Right ventricle myocardium inferior (tissue), 1 donor: ENCODE measurements around the gene LY6G5C. TPM values are rescaled to one million over a fixed set of nuclear protein-coding genes. Genes with fewer than 3 reads are reported as not detected.

ENCODE experiments used
- ATAC-seq: fragments of 200-7000 bp; cut with Tn5 transposase; one replicate; pipeline ENCODE4 v1.9.1; 2020; ENCODE audit warnings: mild to moderate bottlenecking, moderate library complexity
- DNase-seq: peaks from one replicate; pipeline ENCODE4 v3.0.0; 2021; ENCODE audit errors: missing footprints
- intact Hi-C: fragments of 100-400 bp; cut with DNase I; formaldehyde crosslinking; loops from one replicate; pipeline ENCODE4 v1.11.0; 2022
- microRNA-seq: library from miRNA; unstranded; fragments of <30 nt; microRNA quantifications from one replicate; pipeline ENCODE4 v1.2.0, GENCODE V29; 2020
- total RNA-seq: library from RNA; stranded (reverse); fragmentation: NEBNext Ultra II Directional; extraction: Animal tissue kit (Norgen Biotek cat#: 25700); gene quantifications from one replicate; pipeline ENCODE4 v1.2.1, GENCODE V29; 2021
- donor health status: DM: no; HTN: yes; CAD: no; lungs with severe emphysema.

Gene LY6G5C
- total RNA-seq, 1 donor from 2014 or later, result 1.5 TPM

DNA sequence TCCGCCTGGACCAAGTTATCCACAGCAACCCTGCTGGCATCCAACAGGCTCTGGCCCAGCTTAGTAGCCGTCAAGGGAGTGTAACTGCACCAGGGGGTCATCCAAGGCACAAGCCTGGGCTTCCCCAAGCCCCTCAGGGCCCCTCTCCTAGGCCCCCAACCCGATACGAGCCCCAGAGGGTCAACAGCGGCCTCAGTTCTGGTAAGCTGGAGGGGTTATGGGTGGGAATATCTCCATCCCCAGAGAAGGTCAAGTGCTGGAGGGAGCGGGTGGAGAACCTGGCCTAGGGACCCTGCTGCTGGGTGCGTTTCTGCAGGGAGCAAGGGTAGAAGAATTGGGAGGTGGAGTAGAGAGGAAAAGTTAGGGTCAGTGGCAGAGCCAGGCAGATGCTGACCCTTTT, 47.4 kb downstream of the LY6G5C start:
- intact Hi-C loops, result no loop called here
- DNase-seq, result no peak
- ATAC-seq, result no peak

DNA sequence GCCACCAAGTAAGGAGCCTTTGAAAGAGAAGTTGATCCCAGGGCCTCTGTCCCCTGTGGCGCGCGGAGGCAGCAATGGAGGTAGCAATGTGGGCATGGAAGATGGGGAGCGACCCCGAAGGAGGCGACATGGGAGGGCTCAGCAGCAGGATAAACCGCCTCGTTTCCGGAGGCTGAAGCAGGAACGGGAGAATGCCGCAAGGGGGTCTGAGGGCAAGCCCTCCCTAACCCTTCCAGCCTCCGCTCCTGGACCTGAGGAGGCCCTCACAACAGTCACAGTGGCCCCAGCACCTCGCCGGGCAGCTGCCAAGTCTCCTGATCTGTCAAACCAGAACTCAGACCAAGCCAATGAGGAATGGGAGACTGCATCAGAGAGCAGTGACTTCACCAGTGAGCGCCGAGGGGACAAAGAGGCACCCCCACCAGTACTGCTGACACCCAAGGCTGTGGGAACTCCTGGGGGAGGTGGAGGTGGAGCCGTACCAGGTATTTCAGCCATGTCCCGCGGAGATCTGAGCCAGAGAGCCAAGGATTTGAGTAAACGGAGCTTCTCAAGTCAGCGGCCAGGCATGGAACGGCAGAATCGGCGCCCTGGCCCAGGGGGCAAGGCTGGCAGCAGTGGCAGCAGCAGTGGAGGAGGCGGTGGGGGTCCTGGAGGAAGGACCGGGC, 48.5 kb downstream of the LY6G5C start:
- ATAC-seq, result no peak
- intact Hi-C loops, result no loop called here
- DNase-seq, result no peak

DNA sequence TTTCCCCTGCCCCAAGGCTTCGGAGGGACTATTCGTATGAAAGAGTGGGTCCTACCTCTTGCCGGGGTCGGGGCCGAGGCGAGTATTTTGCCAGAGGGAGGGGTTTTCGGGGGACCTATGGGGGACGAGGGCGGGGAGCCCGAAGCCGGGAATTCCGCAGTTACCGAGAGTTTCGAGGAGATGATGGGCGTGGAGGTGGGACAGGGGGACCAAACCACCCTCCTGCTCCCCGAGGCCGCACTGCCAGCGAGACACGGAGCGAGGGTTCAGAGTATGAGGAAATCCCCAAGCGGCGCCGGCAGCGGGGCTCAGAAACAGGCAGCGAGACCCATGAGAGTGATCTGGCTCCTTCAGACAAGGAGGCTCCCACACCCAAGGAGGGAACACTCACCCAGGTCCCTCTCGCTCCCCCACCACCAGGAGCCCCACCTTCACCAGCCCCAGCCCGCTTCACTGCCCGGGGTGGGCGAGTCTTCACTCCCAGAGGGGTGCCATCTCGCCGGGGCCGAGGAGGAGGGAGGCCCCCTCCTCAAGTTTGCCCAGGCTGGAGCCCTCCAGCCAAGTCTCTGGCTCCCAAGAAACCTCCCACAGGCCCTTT, 49.1 kb downstream of the LY6G5C start:
- DNase-seq (no peak), ATAC-seq (no peak)
- intact Hi-C loops, result no loop called here

DNA sequence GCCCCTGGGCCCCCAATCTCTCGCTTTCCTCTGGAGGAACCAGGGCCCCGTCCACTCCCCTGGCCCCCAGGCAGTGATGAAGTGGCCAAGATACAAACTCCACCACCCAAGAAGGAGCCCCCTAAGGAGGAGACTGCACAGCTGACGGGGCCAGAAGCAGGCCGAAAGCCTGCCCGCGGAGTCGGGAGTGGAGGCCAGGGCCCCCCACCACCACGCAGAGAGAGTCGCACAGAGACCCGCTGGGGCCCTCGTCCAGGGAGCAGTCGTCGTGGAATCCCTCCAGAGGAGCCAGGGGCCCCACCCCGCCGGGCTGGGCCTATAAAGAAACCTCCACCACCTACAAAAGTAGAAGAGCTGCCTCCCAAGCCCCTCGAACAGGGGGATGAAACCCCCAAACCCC, 49.7 kb downstream of the LY6G5C start:
- no peak for ATAC-seq
- intact Hi-C loops, result no loop called here

DNA sequence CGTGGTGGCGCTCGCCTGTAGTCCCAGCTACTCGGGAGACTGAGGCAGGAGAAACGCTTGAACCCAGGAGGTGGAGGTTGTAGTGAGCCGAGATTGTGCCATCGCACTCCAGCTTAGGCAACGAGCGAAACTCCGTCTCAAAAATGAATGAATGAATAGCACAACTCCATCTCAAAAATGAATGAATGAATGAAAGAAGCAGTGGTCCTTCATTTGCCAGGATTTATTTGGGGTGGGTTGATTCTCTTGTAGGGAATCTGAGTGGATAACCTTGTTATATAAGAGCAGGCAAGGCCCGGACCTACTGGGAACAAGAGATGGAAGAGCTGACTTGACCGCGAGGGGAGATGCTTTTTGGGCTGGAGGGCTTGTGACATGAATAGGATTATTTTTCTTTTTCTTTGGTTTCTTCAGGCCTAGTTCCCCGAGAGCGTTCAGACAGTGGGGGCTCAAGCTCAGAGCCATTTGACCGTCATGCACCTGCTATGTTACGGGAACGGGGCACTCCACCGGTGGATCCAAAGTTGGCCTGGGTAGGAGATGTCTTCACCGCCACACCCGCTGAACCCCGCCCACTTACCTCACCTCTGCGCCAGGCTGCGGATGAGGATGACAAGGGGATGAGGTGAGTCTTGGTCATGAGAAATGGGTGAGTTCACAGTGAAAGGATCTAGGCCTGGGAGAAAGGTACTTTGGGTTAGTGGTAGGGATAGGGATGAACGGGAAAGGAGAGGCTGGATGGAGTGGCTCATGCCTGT, 50.5 kb downstream of the LY6G5C start:
- intact Hi-C loops, result no loop called here
- no peak for ATAC-seq
- DNase-seq, result no peak

More for the DNA sequence above, 49.7 kb downstream of the LY6G5C start:
- no peak for DNase-seq

DNA sequence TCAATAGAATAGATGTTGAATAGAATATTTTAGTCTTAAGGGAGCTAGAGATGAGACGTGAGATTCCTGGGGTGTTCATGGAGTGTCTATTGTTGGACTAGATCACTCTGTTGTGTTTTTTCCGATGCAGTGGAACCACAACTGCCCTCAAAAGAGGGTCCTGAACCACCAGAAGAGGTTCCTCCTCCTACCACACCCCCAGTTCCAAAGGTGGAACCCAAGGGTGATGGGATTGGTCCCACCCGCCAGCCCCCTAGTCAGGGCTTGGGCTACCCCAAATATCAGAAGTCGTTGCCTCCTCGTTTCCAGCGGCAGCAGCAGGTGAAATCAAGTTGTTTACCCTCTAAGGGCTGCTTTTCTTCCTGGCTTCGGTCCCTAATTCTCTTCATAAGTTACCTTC, 51.9 kb downstream of the LY6G5C start:
- intact Hi-C loops, result no loop called here
- ATAC-seq (no peak), DNase-seq (no peak)

DNA sequence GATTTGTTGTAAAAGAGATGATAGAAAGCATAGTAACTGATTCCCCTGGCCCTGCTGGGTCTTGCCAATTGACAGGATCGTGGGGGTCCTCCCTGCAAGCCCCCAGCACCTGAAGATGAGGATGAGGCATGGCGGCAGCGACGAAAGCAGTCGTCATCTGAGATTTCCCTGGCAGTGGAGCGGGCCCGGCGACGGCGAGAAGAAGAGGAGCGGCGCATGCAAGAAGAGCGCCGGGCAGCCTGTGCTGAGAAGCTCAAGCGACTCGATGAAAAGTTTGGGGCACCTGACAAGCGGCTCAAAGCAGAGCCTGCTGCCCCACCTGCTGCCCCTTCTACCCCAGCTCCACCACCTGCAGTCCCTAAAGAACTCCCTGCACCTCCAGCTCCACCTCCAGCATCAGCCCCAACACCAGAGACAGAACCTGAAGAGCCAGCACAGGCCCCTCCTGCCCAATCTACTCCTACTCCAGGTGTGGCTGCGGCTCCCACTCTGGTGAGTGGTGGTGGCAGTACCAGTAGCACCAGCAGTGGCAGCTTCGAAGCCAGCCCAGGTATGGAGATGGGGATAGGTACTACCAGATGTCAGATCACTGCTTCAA, 53.1 kb downstream of the LY6G5C start:
- intact Hi-C loops, result no loop called here
- DNase-seq (no peak), ATAC-seq (no peak)

DNA sequence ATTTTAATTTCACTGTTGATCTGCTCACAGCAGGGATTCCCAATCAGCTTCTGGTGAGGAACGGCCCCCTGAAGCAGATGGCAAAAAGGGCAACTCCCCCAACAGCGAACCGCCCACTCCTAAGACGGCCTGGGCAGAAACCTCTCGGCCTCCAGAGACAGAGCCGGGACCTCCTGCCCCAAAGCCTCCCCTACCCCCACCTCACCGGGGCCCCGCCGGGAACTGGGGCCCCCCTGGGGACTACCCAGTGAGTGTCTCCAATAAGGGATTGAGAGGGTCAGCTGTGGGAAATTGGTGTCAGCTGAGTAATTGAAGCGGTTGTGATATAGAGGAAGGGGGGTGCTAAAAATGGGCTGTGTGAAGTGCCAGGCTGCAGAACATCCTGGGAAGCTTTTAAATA, 53.9 kb downstream of the LY6G5C start:
- intact Hi-C loops, result no loop called here
- ATAC-seq, result no peak
- no peak for DNase-seq

Small RNA genes lying within 50 kb of the gene (microRNA-seq; reads per million reads assigned to microRNA genes)
- gene MIR4646 (not detected), gene MIR6832 (not detected)

Other genes with a start within 250 kb of the LY6G5C start
- 1.5 TPM for gene MICB, start 182.9 kb downstream of the LY6G5C start, total RNA-seq
- not detected for gene MCCD1, start 152.1 kb downstream of the LY6G5C start, total RNA-seq
- 159 TPM for gene DDX39B, start 139.1 kb downstream of the LY6G5C start, total RNA-seq
- gene ATP6V1G2, start 134.5 kb downstream of the LY6G5C start, total RNA-seq, result 2.2 TPM
- gene NFKBIL1, start 133.5 kb downstream of the LY6G5C start, total RNA-seq, result 10.8 TPM
- not detected for gene LTA, start 108.8 kb downstream of the LY6G5C start, total RNA-seq
- gene TNF, start 105.5 kb downstream of the LY6G5C start, total RNA-seq, result 0.51 TPM
- gene LTB, start 98.6 kb downstream of the LY6G5C start, total RNA-seq, result 1.6 TPM
- gene LST1, start 94.8 kb downstream of the LY6G5C start, total RNA-seq, result 9.0 TPM
- 0.49 TPM for gene NCR3, start 88.1 kb downstream of the LY6G5C start, total RNA-seq
- 22.1 TPM for gene AIF1, start 65.8 kb downstream of the LY6G5C start, total RNA-seq
- gene PRRC2A, start 60.4 kb downstream of the LY6G5C start, total RNA-seq, result 82.7 TPM
- 260 TPM for gene BAG6, start 28.4 kb downstream of the LY6G5C start, total RNA-seq
- gene APOM, start 25.2 kb downstream of the LY6G5C start, total RNA-seq, result 0.87 TPM
- 17.0 TPM for gene C6orf47, start 20.3 kb downstream of the LY6G5C start, total RNA-seq
- gene GPANK1, start 16.1 kb downstream of the LY6G5C start, total RNA-seq, result 17.1 TPM
- gene CSNK2B, start 15.0 kb downstream of the LY6G5C start, total RNA-seq, result 97.3 TPM
- 3.9 TPM for gene LY6G5B, start 11.1 kb downstream of the LY6G5C start, total RNA-seq
- 26.9 TPM for gene ABHD16A, start 22.3 kb upstream of the LY6G5C start, total RNA-seq
- not detected for gene LY6G6F, start 25.8 kb upstream of the LY6G5C start, total RNA-seq
- not detected for gene LY6G6D, start 34.3 kb upstream of the LY6G5C start, total RNA-seq
- gene LY6G6C, start 40.7 kb upstream of the LY6G5C start, total RNA-seq, result not detected
- 0.70 TPM for gene MPIG6B, start 42.3 kb upstream of the LY6G5C start, total RNA-seq
- gene DDAH2, start 48.2 kb upstream of the LY6G5C start, total RNA-seq, result 40.6 TPM
- 102 TPM for gene CLIC1, start 55.5 kb upstream of the LY6G5C start, total RNA-seq
- 2.0 TPM for gene MSH5, start 58.9 kb upstream of the LY6G5C start, total RNA-seq
- gene SAPCD1, start 81.6 kb upstream of the LY6G5C start, total RNA-seq, result 0.57 TPM
- 12.1 TPM for gene VWA7, start 96.3 kb upstream of the LY6G5C start, total RNA-seq
- gene VARS1, start 114.7 kb upstream of the LY6G5C start, total RNA-seq, result 29.7 TPM
- gene LSM2, start 125.9 kb upstream of the LY6G5C start, total RNA-seq, result 24.6 TPM
- 1.6 TPM for gene HSPA1L, start 134.2 kb upstream of the LY6G5C start, total RNA-seq
- gene HSPA1A, start 134.5 kb upstream of the LY6G5C start, total RNA-seq, result 298 TPM
- gene HSPA1B, start 146.7 kb upstream of the LY6G5C start, total RNA-seq, result 215 TPM
- 25.6 TPM for gene NEU1, start 181.8 kb upstream of the LY6G5C start, total RNA-seq
- not detected for gene SLC44A4, start 197.9 kb upstream of the LY6G5C start, total RNA-seq
- 16.8 TPM for gene EHMT2, start 216.6 kb upstream of the LY6G5C start, total RNA-seq
- 3.2 TPM for gene ZBTB12, start 221.0 kb upstream of the LY6G5C start, total RNA-seq
- gene C2, start 246.7 kb upstream of the LY6G5C start, total RNA-seq, result 8.9 TPM